Endodermal cell (in vitro differentiated cells): ENCODE measurements around the gene SFR1. TPM values are rescaled to one million over a fixed set of nuclear protein-coding genes. Genes with fewer than 3 reads are reported as not detected.

Source experiments
- DNase-seq: peaks from one replicate; pipeline ENCODE4 v3.0.0-alpha.2; 2017
- H3K27ac ChIP-seq: 2 replicates; pipeline ENCODE4 v1.5.1; 2013; ENCODE audit warnings: mild to moderate bottlenecking, low read depth, low read length, moderate library complexity
- H3K27me3 ChIP-seq: 2 replicates; pipeline ENCODE4 v1.6.1; 2013; ENCODE audit warnings: mild to moderate bottlenecking, low read length, moderate library complexity; ENCODE audit not compliant: insufficient read depth, control insufficient read depth, poor library complexity, severe bottlenecking
- H3K36me3 ChIP-seq: 2 replicates; pipeline ENCODE4 v1.7.0; 2013; ENCODE audit warnings: mild to moderate bottlenecking, low read length, moderate library complexity; ENCODE audit not compliant: control insufficient read depth, insufficient read depth
- H3K4me1 ChIP-seq: one replicate; pipeline ENCODE4 v1.7.0; 2013; ENCODE audit warnings: low read length; ENCODE audit not compliant: control insufficient read depth, insufficient read depth
- H3K4me3 ChIP-seq: 2 replicates; pipeline ENCODE4 v1.5.1; 2013; ENCODE audit warnings: mild to moderate bottlenecking, low read length, moderate library complexity
- H3K9ac ChIP-seq: 2 replicates; pipeline ENCODE4 v1.6.1; 2013; ENCODE audit warnings: mild to moderate bottlenecking, low read length, moderate library complexity; ENCODE audit not compliant: poor library complexity, severe bottlenecking; ENCODE audit errors: extremely low read depth
- H3K9me3 ChIP-seq: 2 replicates; pipeline ENCODE4 v1.6.1; 2013; ENCODE audit warnings: mild to moderate bottlenecking, low read length, moderate library complexity; ENCODE audit not compliant: control insufficient read depth
- H3K27ac Mint-ChIP-seq: 2 replicates; pipeline ENCODE4 v1.8.0; 2020; ENCODE audit warnings: mixed read lengths
- H3K27me3 Mint-ChIP-seq: 2 replicates; pipeline ENCODE4 v1.8.0; 2021; ENCODE audit warnings: mild to moderate bottlenecking, mixed read lengths; ENCODE audit not compliant: insufficient read depth
- H3K36me3 Mint-ChIP-seq: 2 replicates; pipeline ENCODE4 v1.8.0; 2020; ENCODE audit warnings: low read depth, mixed read lengths
- H3K4me1 Mint-ChIP-seq: 2 replicates; pipeline ENCODE4 v1.8.0; 2020; ENCODE audit warnings: mixed read lengths
- H3K4me3 Mint-ChIP-seq: 2 replicates; pipeline ENCODE4 v1.8.0; 2020; ENCODE audit warnings: mild to moderate bottlenecking, moderate library complexity, mixed read lengths
- H3K9me3 Mint-ChIP-seq: 2 replicates; pipeline ENCODE4 v1.8.0; 2020; ENCODE audit warnings: mild to moderate bottlenecking, mixed read lengths
- CTCF ChIP-seq: fragments of 200-600 bp; sonication (generic); conservative IDR thresholded peaks from 2 replicates; pipeline ENCODE4 v1.5.0; 2021; ENCODE audit warnings: antibody characterized with exemption, mild to moderate bottlenecking
- whole genome bisulfite sequencing, 2 experiments: methylation state at CpG; one replicate each; pipeline versions ENCODE4 v1.1.5 to v1.1.7; 2013; ENCODE audit warnings: missing lambda C conversion rate in 2 of 2, mixed read lengths in 1 of 2; ENCODE audit not compliant: insufficient coverage in 1 of 2, insufficient read length in 1 of 2; 5-methylcytosine and 5-hydroxymethylcytosine counted together
- total RNA-seq, 2 donors: library from RNA; stranded (reverse); fragmentation: NEBNext Ultra II Directional in 1 of 2; extraction: Animal tissue kit (Norgen Biotek cat#: 25700) in 1 of 2; gene quantifications; 2 replicates in 1 of 2; 3 replicates in 1 of 2; pipeline ENCODE4 v1.2.1, GENCODE V29; 2021

The SFR1 gene
- total RNA-seq, 2 donors from 2014 or later: 9.2 to 12.0 TPM

- peaks cover 2% of the 10 kb centered on the region for H3K4me1 ChIP-seq
- DNase-seq: no peak
- no peak overlapping the region for H3K9ac ChIP-seq
- no peak for TF ChIP-seq CTCF
- no peaks in the 10 kb centered on the region for H3K36me3 ChIP-seq
- Mint-ChIP-seq H3K9me3 (peaks cover 13% of the 10 kb centered on the region), H3K27me3 (no peaks in the 10 kb centered on the region), H3K27ac (no peak overlapping the region), H3K4me3 (no peak overlapping the region), H3K4me1 (peaks cover 6% of the 10 kb centered on the region), H3K36me3 (peaks cover 7% of the 10 kb centered on the region)
- H3K9me3 ChIP-seq: peaks cover 19% of the 10 kb centered on the region
- no peak overlapping the region for H3K4me3 ChIP-seq
- no peak overlapping the region for H3K27ac ChIP-seq
- H3K27me3 ChIP-seq: no peaks in the 10 kb centered on the region
- 84 to 92% methylated on average over 1 to 2 of the region's 2 CpGs for WGBS, 2 experiments
These were observed 25.3 kb upstream of the SFR1 start for GRCh38 chr10:104096692-104097091.

GRCh38 chr10:104098358-104098925 lies 23.5 kb upstream of the SFR1 start:
- no peak for TF ChIP-seq CTCF
- Mint-ChIP-seq H3K4me3 (no peak overlapping the region), H3K9me3 (peaks cover 13% of the 10 kb centered on the region), H3K4me1 (peaks cover 3% of the 10 kb centered on the region), H3K27ac (no peak overlapping the region), H3K27me3 (no peaks in the 10 kb centered on the region), H3K36me3 (peaks cover 7% of the 10 kb centered on the region)
- Histone ChIP-seq H3K9me3 (peaks cover 18% of the 10 kb centered on the region), H3K36me3 (no peaks in the 10 kb centered on the region), H3K27ac (no peak overlapping the region), H3K27me3 (no peaks in the 10 kb centered on the region), H3K9ac (no peak overlapping the region), H3K4me1 (peaks cover 2% of the 10 kb centered on the region), H3K4me3 (no peak overlapping the region)
- WGBS, 2 experiments: 83% methylated on average over 1 of the region's 4 CpGs; no CpG with 5 or more reads in 1 of the 2 experiments
- no peak for DNase-seq

- H3K27ac Mint-ChIP-seq: no peak overlapping the region
- peaks cover 7% of the 10 kb centered on the region for H3K36me3 Mint-ChIP-seq
- no peak overlapping the region for H3K4me3 Mint-ChIP-seq
These were observed 22.7 kb upstream of the SFR1 start for GRCh38 chr10:104099269-104099668.

More at GRCh38 chr10:104099269-104099668, 22.7 kb upstream of the SFR1 start:
- H3K9me3 ChIP-seq: peaks cover 15% of the 10 kb centered on the region
- no peak for TF ChIP-seq CTCF
- no peaks in the 10 kb centered on the region for H3K27me3 ChIP-seq
- H3K27ac ChIP-seq: no peak overlapping the region
- peaks cover 2% of the 10 kb centered on the region for H3K4me1 ChIP-seq
- no peaks in the 10 kb centered on the region for H3K36me3 ChIP-seq
- no peak overlapping the region for H3K9ac ChIP-seq
- WGBS, 2 experiments: 100% methylated on average over 1 of the region's 3 CpGs; no CpG with 5 or more reads in 1 of the 2 experiments
- Mint-ChIP-seq H3K27me3 (no peaks in the 10 kb centered on the region), H3K9me3 (peaks cover 13% of the 10 kb centered on the region), H3K4me1 (peaks cover 5% of the 10 kb centered on the region)
- no peak overlapping the region for H3K4me3 ChIP-seq
- DNase-seq: no peak
